Endothelial cell of umbilical vein (primary cell): ENCODE measurements around the gene ETV7. TPM values are rescaled to one million over a fixed set of nuclear protein-coding genes. Genes with fewer than 3 reads are reported as not detected.

ENCODE experiments used
- BruUV-seq: library from RNA; stranded (reverse); fragments of 400-500 nt; replicated peaks from 2 replicates; lab custom pipeline; 2021; lab: Mats Ljungman, UMichigan
- CTCF ChIA-PET: fragments of 300-600, 350-600 bp; sonication (Branson Sonifier 250); formaldehyde crosslinking; loops from one replicate; lab custom pipeline; 2021; ENCODE audit warnings: antibody characterized with exemption, inconsistent platforms; lab: Charles Lee
- POLR2A ChIA-PET: fragments of 300-600, 350-600 bp; sonication (Branson Sonifier 250); formaldehyde crosslinking; loops from one replicate; lab custom pipeline; 2021; ENCODE audit warnings: antibody characterized with exemption, inconsistent platforms; lab: Charles Lee
- DNase-seq: peaks from one replicate; pipeline ENCODE4 v3.0.0-alpha.2; 2011; ENCODE audit warnings: low read depth, low spot score
- FAIRE-seq: peaks from 2 replicates; lab custom pipeline; 2011; peaks lifted over from hg19 to GRCh38; lab: Jason Lieb, UNC
- H2AFZ ChIP-seq: 2 replicates; pipeline ENCODE4 v1.6.0; 2012; ENCODE audit warnings: low read depth, low read length, control low read depth, inconsistent platforms
- H3K27ac ChIP-seq: 2 replicates; pipeline ENCODE4 v1.5.1; 2011; ENCODE audit warnings: low read depth, mild to moderate bottlenecking, control low read depth, low read length, moderate library complexity; ENCODE audit not compliant: insufficient read depth
- H3K27me3 ChIP-seq, 2 experiments: 2 replicates each; pipeline versions ENCODE4 v1.6.0 to v1.6.1; 2011; ENCODE audit warnings: low read length in 2 of 2, mixed read lengths in 1 of 2; ENCODE audit not compliant: control insufficient read depth in 2 of 2, insufficient read depth in 2 of 2
- H3K36me3 ChIP-seq, 2 experiments: 2 replicates in 1 of 2; 3 replicates in 1 of 2; pipeline ENCODE4 v1.5.1; 2011; ENCODE audit warnings: low read length in 2 of 2, mild to moderate bottlenecking in 1 of 2, moderate library complexity in 1 of 2; ENCODE audit not compliant: control insufficient read depth in 2 of 2, insufficient read depth in 2 of 2; ENCODE audit errors: extremely low read depth in 1 of 2
- H3K4me1 ChIP-seq: 3 replicates; pipeline ENCODE4 v1.5.1; 2011; ENCODE audit warnings: mild to moderate bottlenecking, low read length; ENCODE audit not compliant: control insufficient read depth, insufficient read depth; ENCODE audit errors: extremely low read depth
- H3K4me2 ChIP-seq: 2 replicates; pipeline ENCODE4 v1.6.1; 2011; ENCODE audit warnings: low read length, control low read depth, mixed read lengths; ENCODE audit not compliant: insufficient read depth
- H3K4me3 ChIP-seq, 3 experiments: fragments of 200-600 bp in 1 of 3; sonication (generic), shearing (Covaris generic) in 1 of 3; replicated peaks in 1 of 3; 2 replicates each; pipeline ENCODE4 v1.5.1; 2011 to 2016; ENCODE audit warnings: control low read depth in 3 of 3, low read length in 3 of 3, mild to moderate bottlenecking in 2 of 3, inconsistent platforms in 1 of 3, low read depth in 1 of 3, moderate library complexity in 1 of 3; ENCODE audit not compliant: insufficient read depth in 1 of 3
- H3K79me2 ChIP-seq: 2 replicates; pipeline ENCODE4 v1.6.0; 2012; ENCODE audit warnings: low read length, inconsistent platforms; ENCODE audit not compliant: control insufficient read depth, insufficient read depth
- H3K9ac ChIP-seq: replicated peaks from 2 replicates; pipeline ENCODE3; 2011; ENCODE audit warnings: low read length, control low read depth; ENCODE audit not compliant: insufficient read depth; ENCODE audit errors: extremely low read depth
- H3K9me1 ChIP-seq: replicated peaks from 3 replicates; pipeline ENCODE4 v1.6.0; 2011; ENCODE audit warnings: mild to moderate bottlenecking, low read length; ENCODE audit not compliant: control insufficient read depth, insufficient read depth; ENCODE audit errors: extremely low read depth
- H3K9me3 ChIP-seq: replicated peaks from 2 replicates; pipeline ENCODE4 v1.5.1; 2012; ENCODE audit warnings: low read length, inconsistent platforms; ENCODE audit not compliant: control insufficient read depth, insufficient read depth
- H4K20me1 ChIP-seq: replicated peaks from 2 replicates; pipeline ENCODE3; 2011; ENCODE audit warnings: mild to moderate bottlenecking, low read length; ENCODE audit not compliant: control insufficient read depth, insufficient read depth; ENCODE audit errors: extremely low read depth
- EZH2 ChIP-seq: IDR thresholded peaks from 2 replicates; pipeline ENCODE4 v1.6.1; 2012; ENCODE audit warnings: borderline replicate concordance, low read depth, mild to moderate bottlenecking, moderate library complexity, low read length, inconsistent platforms; ENCODE audit not compliant: severe bottlenecking
- FOS ChIP-seq: IDR thresholded peaks from 2 replicates; pipeline ENCODE4 v1.6.1; 2011; ENCODE audit warnings: mild to moderate bottlenecking, low read length, moderate library complexity, borderline replicate concordance; ENCODE audit not compliant: insufficient read depth
- GATA2 ChIP-seq: IDR thresholded peaks from 2 replicates; pipeline ENCODE4 v1.7.0; 2011; ENCODE audit warnings: low read depth, mild to moderate bottlenecking, moderate library complexity, mixed read lengths, low read length; ENCODE audit not compliant: insufficient read length, insufficient read depth
- JUN ChIP-seq: IDR thresholded peaks from 2 replicates; pipeline ENCODE4 v1.6.1; 2011; ENCODE audit warnings: borderline replicate concordance, low read depth; ENCODE audit not compliant: insufficient read length, insufficient read depth
- MYC ChIP-seq: IDR thresholded peaks from one replicate; pipeline ENCODE4 v1.6.1; 2011; ENCODE audit warnings: mild to moderate bottlenecking, low read depth, low read length
- POLR2A ChIP-seq: IDR thresholded peaks from 2 replicates; pipeline ENCODE4 v1.6.1; 2012; ENCODE audit warnings: low read depth, mild to moderate bottlenecking, control low read depth, low read length
- POLR2AphosphoS5 ChIP-seq: IDR thresholded peaks from 2 replicates; pipeline ENCODE4 v1.6.1; 2012; ENCODE audit warnings: low read depth, mild to moderate bottlenecking, control low read depth, low read length, moderate library complexity; ENCODE audit not compliant: insufficient read depth
- dilution Hi-C: fragments of 300-500 bp; cut with MboI; formaldehyde crosslinking; loops from one replicate; pipeline ENCODE4 v1.15.0; 2019; ENCODE audit warnings: low sequenced_read_pairs; ENCODE audit not compliant: extremely low pct_ligation_motif_present
- intact Hi-C: fragments of 100-400 bp; cut with micrococcal nuclease; formaldehyde crosslinking; loops from one replicate; pipeline ENCODE4 v1.10.0; 2022
- polyA plus RNA-seq, 4 experiments: library from polyadenylated mRNA; depleted of rRNA in 3 of 4; stranded (reverse) in 3 of 4; unstranded in 1 of 4; fragments of >200 nt; gene quantifications; 2 replicates each; pipeline versions ENCODE4 v1.2.1 to v1.2.3, GENCODE V29; 2011 to 2012; ENCODE audit warnings: missing spikeins in 1 of 4
- total RNA-seq: library from RNA; stranded (reverse); gene quantifications from 2 replicates; pipeline ENCODE4 v1.2.3, GENCODE V29; 2021
- TF ChIP-seq, protein P1 (sequence below): IDR thresholded peaks from 2 replicates; pipeline ENCODE4 v1.6.1; 2011; ENCODE audit not compliant: insufficient read depth, insufficient read length
- TF ChIP-seq, protein P2 (sequence below), 2 donors: IDR thresholded peaks; 1 replicate in 1 of 2; 2 replicates in 1 of 2; pipeline ENCODE4 v1.5.1; 2011; ENCODE audit warnings: low read length in 2 of 2, mild to moderate bottlenecking in 2 of 2, moderate library complexity in 2 of 2, control low read depth in 1 of 2, inconsistent platforms in 1 of 2, low read depth in 1 of 2; ENCODE audit not compliant: insufficient read depth in 1 of 2; ENCODE audit errors: extremely low read depth in 1 of 2

The ETV7 gene
- total and polyA plus RNA-seq, 2 donors (not counting 3 experiments of a cell fraction or from before 2014, with no cell fraction given), result 0.23 to 0.58 TPM

DNA sequence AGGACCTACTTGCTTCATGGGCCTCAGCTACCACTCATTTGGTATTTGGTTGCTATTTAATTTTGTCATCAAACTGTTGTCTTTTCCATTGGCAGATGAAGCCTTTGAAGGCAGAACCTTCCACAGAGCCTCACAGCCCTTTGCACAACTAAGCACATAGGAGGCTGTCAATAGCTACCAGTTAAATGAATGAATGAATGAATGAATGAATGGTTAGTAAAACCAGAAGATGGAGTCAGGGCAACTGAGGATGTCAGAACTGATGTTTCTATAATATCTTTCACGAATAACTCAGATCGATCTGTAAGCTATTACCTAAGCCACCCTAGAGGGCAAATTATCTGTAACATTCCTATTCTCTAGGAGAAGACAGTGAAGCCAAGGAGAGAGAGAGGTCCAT lies 69.8 kb downstream of the ETV7 start:
- no peaks in the 10 kb centered on the region for H3K36me3 ChIP-seq
- no peaks in the 10 kb centered on the region for H3K9me1 ChIP-seq
- TF ChIP-seq MYC (no peak), EZH2 (no peak), POLR2AphosphoS5 (no peak), JUN (no peak), GATA2 (no peak), FOS (no peak), POLR2A (no peak)
- TF ChIP-seq, protein P1, sequence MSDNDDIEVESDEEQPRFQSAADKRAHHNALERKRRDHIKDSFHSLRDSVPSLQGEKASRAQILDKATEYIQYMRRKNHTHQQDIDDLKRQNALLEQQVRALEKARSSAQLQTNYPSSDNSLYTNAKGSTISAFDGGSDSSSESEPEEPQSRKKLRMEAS, result no peak
- TF ChIP-seq, protein P2, sequence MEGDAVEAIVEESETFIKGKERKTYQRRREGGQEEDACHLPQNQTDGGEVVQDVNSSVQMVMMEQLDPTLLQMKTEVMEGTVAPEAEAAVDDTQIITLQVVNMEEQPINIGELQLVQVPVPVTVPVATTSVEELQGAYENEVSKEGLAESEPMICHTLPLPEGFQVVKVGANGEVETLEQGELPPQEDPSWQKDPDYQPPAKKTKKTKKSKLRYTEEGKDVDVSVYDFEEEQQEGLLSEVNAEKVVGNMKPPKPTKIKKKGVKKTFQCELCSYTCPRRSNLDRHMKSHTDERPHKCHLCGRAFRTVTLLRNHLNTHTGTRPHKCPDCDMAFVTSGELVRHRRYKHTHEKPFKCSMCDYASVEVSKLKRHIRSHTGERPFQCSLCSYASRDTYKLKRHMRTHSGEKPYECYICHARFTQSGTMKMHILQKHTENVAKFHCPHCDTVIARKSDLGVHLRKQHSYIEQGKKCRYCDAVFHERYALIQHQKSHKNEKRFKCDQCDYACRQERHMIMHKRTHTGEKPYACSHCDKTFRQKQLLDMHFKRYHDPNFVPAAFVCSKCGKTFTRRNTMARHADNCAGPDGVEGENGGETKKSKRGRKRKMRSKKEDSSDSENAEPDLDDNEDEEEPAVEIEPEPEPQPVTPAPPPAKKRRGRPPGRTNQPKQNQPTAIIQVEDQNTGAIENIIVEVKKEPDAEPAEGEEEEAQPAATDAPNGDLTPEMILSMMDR (IDR thresholded peaks at IDR 0.05; ENCODE audit: extremely low read depth in 1 of 2, insufficient read depth in 1 of 2, low read depth in 1 of 2, low read length in 2 of 2), result no peak
- FAIRE-seq (no peak), DNase-seq (no peak)
- no peaks in the 10 kb centered on the region for H3K9me3 ChIP-seq
- H3K27me3 ChIP-seq, result peaks cover 17% of the 10 kb centered on the region in 2 experiments
- no peak overlapping the region for H3K4me3 ChIP-seq
- intact Hi-C loops, result no loop called here
- dilution Hi-C loops, result no loop called here
- POLR2A ChIA-PET, result no interaction called here
- no peak overlapping the region for H3K4me2 ChIP-seq
- H3K79me2 ChIP-seq, result no peaks in the 10 kb centered on the region
- H3K9ac ChIP-seq, result no peak overlapping the region
- no peaks in the 10 kb centered on the region for H3K4me1 ChIP-seq
- CTCF ChIA-PET, result interaction anchor here (1.0 to 3.4 kb wide), 4 partner anchors 8 to 23 kb away, joined by 3 to 27 read pairs (median 6); no protein-coding TSS in a partner anchor
- H2AFZ ChIP-seq, result no peak overlapping the region
- no peak overlapping the region for H3K27ac ChIP-seq
- no TSS peak for BruUV-seq
- no peaks in the 10 kb centered on the region for H4K20me1 ChIP-seq

Other genes starting within 250 kb of the ETV7 start
- gene BRPF3, start 190.9 kb downstream of the ETV7 start, total RNA-seq, result 35.7 and 40.0 TPM in 2 replicates
- 25.3 and 30.5 TPM in 2 replicates for gene BRPF3, start 190.9 kb downstream of the ETV7 start, polyA plus RNA-seq
- not detected in 2 replicates for gene PNPLA1, start 117.6 kb downstream of the ETV7 start, total RNA-seq
- 0.05 TPM in 1 of 2 replicates, not detected in the other for gene PNPLA1, start 117.6 kb downstream of the ETV7 start, polyA plus RNA-seq
- gene BNIP5, start 50.8 kb downstream of the ETV7 start, total RNA-seq, result not detected in 2 replicates
- not detected in 2 replicates for gene BNIP5, start 50.8 kb downstream of the ETV7 start, polyA plus RNA-seq
- not detected in 2 replicates for gene PXT1, start 55.2 kb upstream of the ETV7 start, total RNA-seq
- gene PXT1, start 55.2 kb upstream of the ETV7 start, polyA plus RNA-seq, result not detected in 2 replicates
- gene KCTD20, start 55.3 kb upstream of the ETV7 start, total RNA-seq, result 47.2 and 49.2 TPM in 2 replicates
- gene KCTD20, start 55.3 kb upstream of the ETV7 start, polyA plus RNA-seq, result 20.6 and 26.2 TPM in 2 replicates
- gene STK38, start 159.8 kb upstream of the ETV7 start, total RNA-seq, result 26.9 and 30.3 TPM in 2 replicates
- gene STK38, start 159.8 kb upstream of the ETV7 start, polyA plus RNA-seq, result 10.1 and 10.2 TPM in 2 replicates
- gene SRSF3, start 206.7 kb upstream of the ETV7 start, total RNA-seq, result 393 and 422 TPM in 2 replicates
- gene SRSF3, start 206.7 kb upstream of the ETV7 start, polyA plus RNA-seq, result 308 and 317 TPM in 2 replicates